NCI-H1105 treated with DMSO at 0.1 percent for 48 hours (cell line): ENCODE data around the gene TDRD6.

Experiments
- DNase-seq: peaks from one replicate; lab custom pipeline; 2025; lab: John Stamatoyannopoulos, UW

TDRD6 gene

DNA sequence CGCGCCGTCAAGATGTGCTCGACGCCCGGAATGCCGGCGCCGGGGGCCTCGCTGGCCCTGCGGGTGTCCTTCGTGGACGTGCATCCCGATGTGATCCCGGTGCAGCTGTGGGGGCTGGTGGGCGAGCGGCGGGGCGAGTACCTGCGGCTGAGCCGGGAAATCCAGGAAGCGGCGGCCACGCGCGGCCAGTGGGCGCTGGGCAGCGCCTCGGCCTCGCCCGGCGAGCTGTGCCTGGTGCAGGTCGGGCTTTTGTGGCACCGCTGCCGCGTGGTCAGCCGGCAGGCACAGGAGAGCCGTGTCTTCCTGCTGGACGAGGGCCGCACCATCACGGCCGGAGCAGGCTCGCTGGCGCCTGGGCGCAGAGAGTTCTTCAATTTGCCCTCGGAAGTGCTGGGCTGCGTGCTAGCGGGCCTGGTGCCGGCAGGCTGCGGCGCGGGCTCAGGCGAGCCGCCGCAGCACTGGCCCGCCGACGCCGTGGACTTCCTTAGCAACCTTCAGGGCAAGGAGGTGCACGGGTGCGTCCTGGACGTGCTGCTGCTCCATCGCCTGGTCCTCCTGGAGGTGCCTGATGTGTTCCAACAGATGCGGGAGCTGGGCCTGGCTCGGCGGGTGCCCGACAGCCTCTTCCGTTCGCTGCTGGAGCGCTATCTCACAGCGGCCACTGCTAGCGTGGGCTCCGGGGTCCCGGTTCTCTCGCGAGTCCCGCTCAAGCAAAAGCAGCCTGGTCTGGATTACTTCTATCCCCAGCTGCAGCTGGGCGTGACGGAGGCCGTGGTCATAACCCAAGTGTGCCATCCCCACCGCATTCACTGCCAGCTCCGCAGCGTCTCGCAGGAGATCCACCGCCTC lies 656 bp downstream of the TDRD6 start:
- DNase-seq: no peak

DNA sequence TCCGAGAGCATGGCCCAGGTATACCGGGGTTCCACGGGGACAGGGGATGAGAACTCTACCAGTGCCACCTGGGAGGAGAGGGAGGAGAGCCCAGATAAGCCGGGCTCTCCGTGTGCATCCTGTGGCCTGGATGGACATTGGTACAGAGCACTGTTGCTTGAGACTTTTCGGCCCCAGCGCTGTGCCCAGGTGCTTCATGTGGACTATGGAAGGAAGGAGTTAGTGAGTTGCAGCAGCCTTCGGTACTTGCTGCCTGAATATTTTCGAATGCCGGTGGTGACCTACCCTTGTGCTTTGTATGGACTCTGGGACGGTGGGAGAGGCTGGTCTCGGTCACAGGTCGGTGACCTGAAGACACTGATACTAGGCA lies 1.3 kb downstream of the TDRD6 start:
- no peak for DNase-seq

GRCh38 chr6:46689657-46690056 lies 2.0 kb downstream of the TDRD6 start:
- DNase-seq: no peak

- DNase-seq: no peak
These were observed 2.6 kb downstream of the TDRD6 start for GRCh38 chr6:46690141-46690755.

DNA sequence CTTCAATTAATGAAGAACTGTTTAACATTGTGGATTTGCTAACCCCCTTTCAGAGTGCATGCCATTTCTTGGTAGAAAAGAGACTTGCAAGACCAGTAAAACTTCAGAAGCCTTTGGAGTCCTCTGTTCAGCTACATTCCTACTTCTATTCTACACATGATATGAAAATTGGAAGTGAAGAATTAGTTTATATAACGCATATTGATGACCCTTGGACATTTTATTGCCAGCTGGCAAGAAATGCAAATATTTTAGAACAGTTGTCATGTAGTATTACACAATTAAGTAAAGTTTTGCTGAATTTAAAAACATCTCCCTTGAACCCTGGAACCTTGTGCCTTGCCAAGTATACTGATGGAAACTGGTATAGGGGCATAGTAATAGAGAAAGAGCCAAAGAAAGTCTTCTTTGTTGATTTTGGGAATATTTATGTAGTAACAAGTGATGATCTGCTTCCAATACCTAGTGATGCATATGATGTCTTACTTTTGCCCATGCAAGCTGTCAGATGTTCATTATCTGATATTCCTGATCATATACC lies 3.3 kb downstream of the TDRD6 start:
- DNase-seq: no peak

DNA sequence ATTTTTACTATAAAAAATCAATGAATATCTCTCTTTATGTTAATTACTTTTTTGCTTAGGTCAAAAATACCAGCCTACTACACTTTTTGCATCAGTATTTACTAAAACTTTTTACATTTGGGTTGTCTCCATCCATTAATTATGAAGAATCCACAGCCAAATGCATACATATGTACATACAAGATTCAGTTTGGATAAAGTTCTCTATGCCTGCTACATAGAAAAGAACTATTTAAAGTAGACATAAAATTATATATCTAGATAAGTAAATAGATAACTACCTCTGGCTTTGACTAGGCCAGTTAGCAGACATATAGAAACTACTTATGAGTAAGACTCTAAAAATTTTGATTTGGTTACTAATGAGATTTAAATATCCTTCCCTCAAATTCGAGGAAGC lies 12.3 kb downstream of the TDRD6 start:
- no peak for DNase-seq

GRCh38 chr6:46704562-46704961 lies 16.9 kb downstream of the TDRD6 start:
- peak; percentile 14 for DNase-seq

DNA sequence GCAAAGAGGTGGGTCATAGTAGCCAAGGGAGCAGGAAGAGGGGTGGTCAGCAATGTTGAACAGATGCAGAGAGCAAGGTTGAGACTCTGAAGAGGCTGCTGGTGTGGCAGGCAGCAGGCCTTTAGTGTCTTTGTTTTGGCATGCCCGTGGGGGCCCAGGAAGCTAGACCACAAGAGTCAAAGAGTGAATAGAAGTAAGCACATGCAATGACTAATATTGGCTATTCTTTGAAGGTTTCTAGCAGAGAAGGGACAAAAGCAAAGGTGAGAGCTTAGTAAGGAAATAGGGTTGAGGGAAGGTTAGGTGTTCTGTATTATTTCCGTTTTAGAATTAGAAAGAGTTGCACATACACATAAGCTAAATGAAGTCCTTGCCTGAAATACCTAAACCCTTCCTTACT lies 18.8 kb downstream of the TDRD6 start:
- DNase-seq: no peak

GRCh38 chr6:46711491-46711890 lies 23.8 kb downstream of the TDRD6 start:
- no peak for DNase-seq

GRCh38 chr6:46715141-46715540 lies 27.5 kb downstream of the TDRD6 start:
- no peak for DNase-seq

DNA sequence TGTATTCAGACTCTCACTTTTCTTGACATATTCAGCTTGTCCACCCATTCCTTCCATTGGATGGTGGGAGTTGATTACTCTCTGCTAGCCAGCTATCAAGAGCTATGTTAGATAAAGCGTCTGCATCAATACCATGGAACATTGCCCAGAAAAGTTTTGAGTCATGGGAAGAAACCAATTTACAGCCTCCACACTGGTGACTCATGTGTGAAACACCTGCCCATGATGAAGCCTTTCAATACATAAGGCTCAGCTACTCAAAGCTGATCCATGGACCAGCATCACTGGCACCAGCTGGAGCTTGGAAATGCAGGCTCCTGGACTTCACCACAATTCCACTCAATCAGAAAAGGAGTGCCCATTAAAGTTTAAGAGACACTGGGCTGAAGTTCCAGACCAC lies 31.4 kb downstream of the TDRD6 start:
- DNase-seq: no peak

- DNase-seq: no peak
These were observed 32.7 kb downstream of the TDRD6 start for GRCh38 chr6:46720401-46720800.

DNA sequence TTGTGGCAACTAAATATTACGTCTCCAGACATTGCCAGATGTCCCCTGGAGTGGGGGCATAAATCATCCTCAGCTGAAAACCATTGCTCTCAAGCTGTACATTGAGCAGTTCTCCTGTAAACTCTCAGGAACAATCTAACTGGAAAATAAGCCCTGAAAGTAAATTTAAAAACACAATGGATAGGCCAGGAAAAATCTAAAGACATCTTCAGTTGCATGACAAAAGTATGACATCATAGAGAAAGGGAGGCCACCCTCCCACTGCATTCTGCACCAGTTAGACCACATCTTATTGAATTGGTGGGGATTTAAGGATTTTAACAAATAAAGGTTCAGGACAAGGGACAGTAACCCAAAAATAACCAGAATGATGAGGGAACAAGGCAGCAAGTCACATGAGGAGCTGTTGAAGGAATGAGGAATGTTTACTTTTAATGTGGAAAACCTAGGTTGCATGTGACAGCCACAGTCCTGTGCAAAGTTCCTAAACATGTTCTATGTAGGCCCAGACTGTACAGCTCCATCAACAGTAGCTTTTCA lies 42.2 kb downstream of the TDRD6 start:
- DNase-seq: no peak

DNA sequence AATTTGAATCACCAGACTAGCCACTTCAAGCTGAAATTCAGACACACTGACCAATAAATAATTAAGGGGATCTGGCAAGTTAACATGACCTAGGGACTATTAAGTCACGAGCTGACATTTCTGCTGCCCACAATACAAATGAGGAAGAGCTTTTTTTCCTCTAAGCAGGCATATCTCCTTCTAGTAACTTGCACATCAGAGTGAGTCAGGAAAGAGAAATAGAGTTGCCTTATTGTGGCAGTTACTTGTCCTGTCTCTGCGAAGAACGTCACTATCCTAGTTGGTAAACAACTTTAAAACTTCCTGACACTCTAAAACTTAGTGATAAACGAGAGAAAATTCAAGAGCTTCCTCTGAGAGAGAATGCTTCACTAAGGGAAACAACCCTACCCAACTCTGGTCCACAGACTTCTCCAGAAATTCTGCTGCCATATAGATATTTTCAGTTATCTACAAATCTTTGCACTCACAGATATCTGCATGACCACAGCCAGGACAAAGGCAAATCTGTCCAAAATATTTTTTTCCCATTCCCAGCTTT lies 43.3 kb downstream of the TDRD6 start:
- DNase-seq: no peak

GRCh38 chr6:46733341-46733801 lies 45.7 kb downstream of the TDRD6 start:
- DNase-seq: no peak

GRCh38 chr6:46734867-46735719 lies 47.4 kb downstream of the TDRD6 start, which contains the start of gene PLA2G7:
TSS of gene PLA2G7 (minus strand) at chr6:46735375. CDS start at chr6:46722891, 12,484 bp downstream.
- peak; percentile 49 for DNase-seq

DNA sequence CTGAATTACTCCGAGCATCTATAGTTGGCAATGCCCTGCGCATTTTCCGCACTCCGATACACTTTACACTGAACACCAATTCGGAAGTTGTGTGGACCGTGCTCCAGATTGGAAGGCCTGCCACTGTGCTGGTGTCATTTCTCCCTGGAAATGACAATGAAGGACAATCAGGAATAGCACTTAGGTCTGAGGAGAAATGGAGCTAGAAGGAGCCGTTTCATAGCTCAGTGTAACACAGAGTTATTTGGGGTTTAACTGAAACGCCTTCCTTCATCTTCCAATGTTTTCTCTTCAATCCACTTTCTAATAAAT lies 48.0 kb downstream of the TDRD6 start:
- no peak for DNase-seq

DNA sequence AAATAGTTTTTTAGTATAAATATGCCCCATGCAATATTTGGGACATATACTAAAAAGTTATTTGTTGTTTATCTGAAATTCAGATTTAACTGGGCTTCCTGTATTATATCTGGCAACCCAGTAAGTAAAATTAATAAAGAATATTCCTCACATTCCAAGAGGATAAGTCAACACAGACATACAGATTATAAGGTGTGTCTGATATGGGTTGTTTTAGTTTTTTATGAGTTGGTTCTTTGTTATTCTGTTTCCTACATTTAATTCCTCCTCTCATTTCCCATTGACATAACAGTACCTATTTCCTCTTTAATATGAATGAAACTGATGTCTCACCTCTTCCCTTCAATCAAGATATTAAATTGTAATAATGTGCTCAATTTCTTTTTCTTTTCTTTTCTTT lies 49.2 kb downstream of the TDRD6 start:
- DNase-seq: no peak

GRCh38 chr6:46741482-46741881 lies 53.8 kb downstream of the TDRD6 start:
- no peak for DNase-seq

- no peak for DNase-seq
These were observed 54.2 kb downstream of the TDRD6 start for GRCh38 chr6:46741910-46742309.

DNA sequence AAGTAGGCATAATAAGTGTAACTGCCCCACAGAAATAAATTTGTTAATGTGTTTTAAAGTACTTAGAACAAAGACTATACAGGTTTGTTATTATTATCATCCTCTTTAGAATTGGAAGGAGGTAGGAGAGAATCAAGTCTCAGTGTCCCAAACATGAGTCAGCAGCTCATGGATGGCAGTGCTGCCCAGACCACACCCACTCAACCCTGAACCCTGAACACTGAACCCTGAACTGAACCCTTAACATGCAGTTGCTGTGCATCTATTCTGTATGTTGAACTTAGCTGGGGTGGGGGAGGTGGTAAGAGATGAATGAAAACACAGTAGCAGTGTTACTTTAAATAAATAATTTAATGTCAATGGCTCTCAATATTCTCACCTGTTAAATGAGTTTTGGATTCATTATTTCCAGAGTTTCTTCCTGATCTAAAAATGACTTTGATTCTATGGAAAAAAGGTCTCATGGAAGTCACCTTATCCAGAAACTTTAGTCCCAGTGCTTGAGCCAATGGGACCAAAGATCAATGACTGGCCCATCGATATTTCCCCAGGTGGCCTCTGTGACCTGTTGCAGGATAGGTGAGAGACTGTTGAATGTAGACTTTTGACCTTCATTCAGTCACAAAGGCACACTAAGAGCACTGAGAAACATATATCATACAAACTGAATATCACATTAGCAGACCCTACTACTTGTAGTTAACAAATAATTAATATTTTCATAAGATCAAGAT lies 55.9 kb downstream of the TDRD6 start:
- no peak for DNase-seq
